HG02973 (cell line): ENCODE measurements around the gene SESN2.

ENCODE experiments used
- ATAC-seq: cut with Tn5 transposase; IDR thresholded peaks from one replicate; pipeline ENCODE4 v1.9.1; 2021; ENCODE audit warnings: moderate library complexity; ENCODE audit not compliant: unreplicated experiment

The SESN2 gene

GRCh38 chr1:28259252-28259933 lies at the start of gene SESN2:
Gene SESN2 (plus strand): TSS chr1:28259518. CDS start chr1:28259848, 330 bp downstream.
- peak; percentile 88 for ATAC-seq

GRCh38 chr1:28209700-28210099 lies 49.6 kb upstream of the SESN2 start:
- no peak for ATAC-seq

GRCh38 chr1:28213315-28213714 lies 46.0 kb upstream of the SESN2 start:
- no peak for ATAC-seq

GRCh38 chr1:28229089-28229488 lies 30.2 kb upstream of the SESN2 start:
- ATAC-seq = no peak

GRCh38 chr1:28229996-28230395 lies 29.3 kb upstream of the SESN2 start:
- ATAC-seq = no peak

GRCh38 chr1:28232558-28233263 lies 26.6 kb upstream of the SESN2 start, which contains the start of gene DNAJC8:
Gene DNAJC8 (minus strand): TSS chr1:28233029. CDS start chr1:28232998, 31 bp downstream.
- ATAC-seq = peak; percentile 50

GRCh38 chr1:28233264-28233606 lies 26.1 kb upstream of the SESN2 start:
- ATAC-seq = no peak

GRCh38 chr1:28235755-28236655 lies 23.3 kb upstream of the SESN2 start, which contains the start of gene ATP5IF1:
Gene ATP5IF1 (plus strand): TSS chr1:28236124. CDS start chr1:28236184, 60 bp downstream.
- peak; percentile 79 for ATAC-seq

GRCh38 chr1:28236656-28237322 lies 22.5 kb upstream of the SESN2 start:
- ATAC-seq = no peak

- no peak for ATAC-seq
Measured at GRCh38 chr1:28239004-28239403, 20.3 kb upstream of the SESN2 start.

GRCh38 chr1:28240024-28240423 lies 19.3 kb upstream of the SESN2 start:
- no peak for ATAC-seq

GRCh38 chr1:28241638-28242241 lies 17.6 kb upstream of the SESN2 start:
- no peak for ATAC-seq

- ATAC-seq = no peak
Measured at GRCh38 chr1:28243685-28244311, 15.5 kb upstream of the SESN2 start.

- ATAC-seq = no peak
Measured at GRCh38 chr1:28244549-28245251, 14.6 kb upstream of the SESN2 start.

- no peak for ATAC-seq
Measured at GRCh38 chr1:28246427-28246832, 12.9 kb upstream of the SESN2 start.

GRCh38 chr1:28247612-28248272 lies 11.6 kb upstream of the SESN2 start:
- ATAC-seq = no peak

GRCh38 chr1:28248273-28249012 lies 10.9 kb upstream of the SESN2 start:
- ATAC-seq = no peak
